ENCODE results near the gene ASIC4. TPM values are rescaled to one million over a fixed set of nuclear protein-coding genes. Genes with fewer than 3 reads are reported as not detected.

Gene ASIC4
- total and polyA plus RNA-seq, 2 of the 13 experiments (the other 11 are each of a cell fraction or from before 2014, with no cell fraction given) = 0.03 TPM; not detected in 1

- TF ChIP-seq FOXP1 (IDR thresholded peaks at IDR 0.05) (no peak), FOXP1 (CRISPR knock-in tag; IDR thresholded peaks at IDR 0.05) (no peak), FOXK2 (IDR thresholded peaks at IDR 0.05) (no peak), ZEB1 (IDR thresholded peaks at IDR 0.05; ENCODE audit: insufficient replicate concordance, low read depth) (no peak), ETV6 (CRISPR knock-in tag; conservative IDR thresholded peaks at IDR 0.05) (no peak), MAFF (IDR thresholded peaks at IDR 0.05; ENCODE audit: low read depth, low read length) (no peak), TEAD3 (CRISPR knock-in tag; optimal IDR thresholded peaks at IDR 0.05; ENCODE audit: borderline replicate concordance) (no peak), KMT2A (CRISPR knock-in tag; IDR thresholded peaks at IDR 0.05) (no peak), ZNF713 (CRISPR knock-in tag; IDR thresholded peaks at IDR 0.05) (0 out of 2 replicates have a peak, but pooled peaks have one; percentile 52), PAXIP1 (CRISPR knock-in tag; conservative IDR thresholded peaks at IDR 0.05) (no peak), NFKB2 (CRISPR knock-in tag; IDR thresholded peaks at IDR 0.05; ENCODE audit: borderline replicate concordance) (0 out of 2 replicates have a peak, but pooled peaks have one; percentile 10), ZNF33A (CRISPR knock-in tag; IDR thresholded peaks at IDR 0.05; ENCODE audit: borderline replicate concordance) (no peak), NFYC (CRISPR knock-in tag; IDR thresholded peaks at IDR 0.05) (no peak), AGO2 (optimal IDR thresholded peaks at IDR 0.05; ENCODE audit: low read depth, low read length) (peak; percentile 87), ZBTB39 (CRISPR knock-in tag; IDR thresholded peaks at IDR 0.05) (no peak), MXD3 (CRISPR knock-in tag; IDR thresholded peaks at IDR 0.05) (0 out of 2 replicates have a peak, but pooled peaks have one; percentile 53), SRY (CRISPR knock-in tag; IDR thresholded peaks at IDR 0.05) (peak; percentile 21; the same call in 1 of the 2 replicates), ZSCAN9 (CRISPR knock-in tag; IDR thresholded peaks at IDR 0.05; ENCODE audit: borderline replicate concordance) (no peak), ARID3A (IDR thresholded peaks at IDR 0.05; ENCODE audit: low read depth, low read length) (no peak), ZNF235 (CRISPR knock-in tag; IDR thresholded peaks at IDR 0.05; ENCODE audit: borderline replicate concordance) (no peak), ZNF496 (CRISPR knock-in tag; IDR thresholded peaks at IDR 0.05; ENCODE audit: insufficient replicate concordance) (no peak), ZNF747 (CRISPR knock-in tag; IDR thresholded peaks at IDR 0.05; ENCODE audit: borderline replicate concordance) (0 out of 2 replicates have a peak, but pooled peaks have one; percentile 44), CEBPG (CRISPR knock-in tag; IDR thresholded peaks at IDR 0.05) (0 out of 2 replicates have a peak, but pooled peaks have one; percentile 6), THAP11 (CRISPR knock-in tag; IDR thresholded peaks at IDR 0.05) (peak; percentile 16; the same call in 1 of the 2 replicates), ZNF430 (CRISPR knock-in tag; IDR thresholded peaks at IDR 0.05) (no peak; the same call in 1 of the 2 replicates)
Measured at GRCh38 chr2:219570194-219570923, 56.1 kb downstream of the ASIC4 start (continued).

All from HepG2 (cell line).